HCT116 (cell line): ENCODE data around the gene TLE6. TPM values are rescaled to one million over a fixed set of nuclear protein-coding genes. Genes with fewer than 3 reads are reported as not detected.

ENCODE experiments used
- ATAC-seq: fragments of 200-7000 bp; cut with Tn5 transposase; 2 replicates; pipeline ENCODE4 v1.9.1; 2020; ENCODE audit warnings: mild to moderate bottlenecking, moderate library complexity
- BruUV-seq: library from RNA; stranded (reverse); fragments of 400-500 nt; replicated peaks from 2 replicates; lab custom pipeline; 2021; lab: Mats Ljungman, UMichigan
- CTCF ChIA-PET: fragments of 300-600 bp; sonication (Branson Sonifier 250); formaldehyde crosslinking; loops from one replicate; lab custom pipeline; 2021; ENCODE audit warnings: antibody characterized with exemption; lab: Charles Lee
- POLR2A ChIA-PET: fragments of 300-600, 350-600 bp; sonication (Branson Sonifier 250); formaldehyde crosslinking; loops from one replicate; lab custom pipeline; 2021; ENCODE audit warnings: antibody characterized with exemption; lab: Charles Lee
- RAD21 ChIA-PET, 2 experiments: fragments of 300-600 bp; sonication (Branson Sonifier 250); formaldehyde crosslinking; loops; one replicate each; lab custom pipeline; 2023; ENCODE audit warnings: low total read pairs in 2 of 2; ENCODE audit not compliant: uncharacterized antibody in 2 of 2, unreplicated experiment in 2 of 2, low non-redundant PET in 1 of 2; lab: Charles Lee
- DNase-seq: peaks from one replicate; pipeline ENCODE4 v3.0.0-alpha.2; 2010; ENCODE audit warnings: low read depth, low spot score
- H2AFZ ChIP-seq: fragments of 200-600 bp; shearing (Covaris generic), sonication (generic); 2 replicates; pipeline ENCODE4 v1.6.1; 2017; ENCODE audit warnings: low read depth, mixed run types, mixed read lengths, antibody characterized with exemption, low read length; ENCODE audit not compliant: poor library complexity, severe bottlenecking
- H3K27ac ChIP-seq: 2 replicates; pipeline ENCODE4 v1.5.1; 2012; ENCODE audit warnings: low read depth, low read length
- H3K27me3 ChIP-seq: fragments of 200-600 bp; sonication (generic); 2 replicates; pipeline ENCODE4 v1.6.1; 2016; ENCODE audit warnings: mixed run types, low read length, mixed read lengths; ENCODE audit not compliant: insufficient read depth
- H3K36me3 ChIP-seq, 2 experiments: fragments of 200-500 bp in 1 of 2; fragments of 200-600 bp in 1 of 2; sonication (Bioruptor generic) in 1 of 2; sonication (generic) in 1 of 2; 2 replicates each; pipeline versions ENCODE4 v1.5.1 to v1.6.1; 2014 to 2016; ENCODE audit warnings: low read length in 2 of 2, inconsistent platforms in 1 of 2, mixed read lengths in 1 of 2, mixed run types in 1 of 2; ENCODE audit not compliant: insufficient read depth in 2 of 2, control insufficient read depth in 1 of 2
- H3K4me1 ChIP-seq, 2 experiments: fragments of 200-600 bp in 1 of 2; sonication (generic) in 1 of 2; 2 replicates each; pipeline versions ENCODE4 v1.5.1 to v1.6.1; 2012 to 2017; ENCODE audit warnings: low read length in 2 of 2, inconsistent platforms in 1 of 2, mild to moderate bottlenecking in 1 of 2, mixed read lengths in 1 of 2, mixed run types in 1 of 2, moderate library complexity in 1 of 2; ENCODE audit not compliant: insufficient read depth in 2 of 2, control insufficient read depth in 1 of 2
- H3K4me2 ChIP-seq: fragments of 200-600 bp; sonication (generic); 2 replicates; pipeline ENCODE4 v1.6.1; 2017; ENCODE audit warnings: mixed run types, low read length, mixed read lengths
- H3K4me3 ChIP-seq, 2 experiments: fragments of 200-600 bp in 1 of 2; sonication (generic) in 1 of 2; replicated peaks in 1 of 2; 2 replicates each; pipeline ENCODE4 v1.5.1; 2011 to 2016; ENCODE audit warnings: low read length in 2 of 2, control low read depth in 1 of 2, low read depth in 1 of 2, mild to moderate bottlenecking in 1 of 2, mixed read lengths in 1 of 2, mixed run types in 1 of 2
- H3K79me2 ChIP-seq: fragments of 200-600 bp; sonication (generic); 2 replicates; pipeline ENCODE4 v1.6.1; 2017; ENCODE audit warnings: mild to moderate bottlenecking, mixed run types, low read length, moderate library complexity, mixed read lengths; ENCODE audit not compliant: insufficient read depth
- H3K9ac ChIP-seq: fragments of 200-600 bp; sonication (generic); 2 replicates; pipeline ENCODE4 v1.6.1; 2016; ENCODE audit warnings: low read length, mixed read lengths
- H3K9me2 ChIP-seq: fragments of 200-600 bp; sonication (generic), shearing (Covaris generic); 2 replicates; pipeline ENCODE4 v1.6.1; 2017; ENCODE audit warnings: mixed run types, mild to moderate bottlenecking, moderate library complexity; ENCODE audit not compliant: insufficient read depth
- H3K9me3 ChIP-seq, 2 experiments: fragments of 200-500 bp in 1 of 2; fragments of 200-600 bp in 1 of 2; sonication (Bioruptor generic) in 1 of 2; sonication (generic) in 1 of 2; 2 replicates each; pipeline ENCODE4 v1.6.1; 2014 to 2017; ENCODE audit warnings: low read length in 2 of 2, mixed read lengths in 2 of 2, inconsistent platforms in 1 of 2, low read depth in 1 of 2, mild to moderate bottlenecking in 1 of 2, mixed run types in 1 of 2, moderate library complexity in 1 of 2; ENCODE audit not compliant: control insufficient read depth in 1 of 2, insufficient read depth in 1 of 2
- H4K20me1 ChIP-seq: fragments of 200-600 bp; sonication (generic), shearing (Covaris generic); 2 replicates; pipeline ENCODE4 v1.6.1; 2017; ENCODE audit warnings: mixed run types, mild to moderate bottlenecking, moderate library complexity; ENCODE audit not compliant: insufficient read depth
- EGR1 ChIP-seq: IDR thresholded peaks from 2 replicates; pipeline ENCODE4 v1.6.1; 2012; ENCODE audit warnings: low read depth
- EZH2 ChIP-seq: fragments of 200-600 bp; sonication (generic); IDR thresholded peaks from 2 replicates; pipeline ENCODE4 v1.6.1; 2017; ENCODE audit warnings: antibody characterized with exemption, mixed run types
- POLR2A ChIP-seq: IDR thresholded peaks from 2 replicates; pipeline ENCODE4 v1.7.0; 2011; ENCODE audit warnings: borderline replicate concordance; ENCODE audit not compliant: insufficient read depth, insufficient read length; ENCODE audit errors: extremely low read depth
- POLR2AphosphoS5 ChIP-seq: IDR thresholded peaks from 2 replicates; pipeline ENCODE4 v1.6.1; 2011; ENCODE audit warnings: mild to moderate bottlenecking, low read depth, low read length, moderate library complexity
- RAD21 ChIP-seq: IDR thresholded peaks from 2 replicates; pipeline ENCODE4 v1.6.1; 2012; ENCODE audit warnings: low read depth, mild to moderate bottlenecking
- SP1 ChIP-seq: IDR thresholded peaks from 2 replicates; pipeline ENCODE4 v1.6.1; 2012; ENCODE audit warnings: low read depth
- SRF ChIP-seq: IDR thresholded peaks from 2 replicates; pipeline ENCODE4 v1.6.1; 2012; ENCODE audit warnings: low read depth
- TCF7L2 ChIP-seq: IDR thresholded peaks from 2 replicates; pipeline ENCODE4 v1.7.0; 2011; ENCODE audit warnings: borderline replicate concordance, inconsistent platforms; ENCODE audit not compliant: insufficient read depth, insufficient read length; ENCODE audit errors: extremely low read depth
- ZFX ChIP-seq: fragments of 450-650 bp; IDR thresholded peaks from 2 replicates; pipeline ENCODE4 v1.6.1; 2017
- intact Hi-C: fragments of 100-400 bp; cut with micrococcal nuclease; formaldehyde crosslinking; loops from 2 replicates; pipeline ENCODE4 v1.10.0; 2022
- total RNA-seq: library from RNA; stranded (reverse); gene quantifications from one replicate; pipeline ENCODE4 v1.2.1, GENCODE V29; 2021; ENCODE audit not compliant: unreplicated experiment
- TF ChIP-seq, protein P1 (sequence below): IDR thresholded peaks from 2 replicates; pipeline ENCODE4 v1.6.1; 2012
- TF ChIP-seq, protein P2 (sequence below): IDR thresholded peaks from 2 replicates; pipeline ENCODE4 v1.6.1; 2011; ENCODE audit warnings: mild to moderate bottlenecking, low read length, moderate library complexity; ENCODE audit not compliant: insufficient replicate concordance; ENCODE audit errors: extremely low read depth

The TLE6 gene
- total RNA-seq, 1 experiment from 2014 or later = 10.9 TPM

DNA sequence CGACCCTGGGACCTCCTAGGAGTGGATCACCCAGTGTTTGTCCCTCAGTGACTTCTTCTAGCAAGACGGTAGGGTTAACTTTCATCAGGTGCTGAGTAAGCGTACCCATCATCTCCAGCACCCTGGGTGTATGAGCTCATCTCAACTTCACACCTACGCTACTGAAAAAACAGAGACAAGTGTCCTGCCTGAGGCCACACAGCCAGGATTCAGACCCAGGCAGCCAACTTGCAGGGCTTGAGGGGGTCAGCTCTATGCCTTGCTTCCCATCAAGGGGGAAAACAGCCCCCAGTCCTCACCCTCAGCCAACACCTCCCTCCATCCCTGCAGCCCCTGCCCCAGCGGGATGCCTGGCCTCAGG is 47.1 kb downstream of the TLE6 start (continued):
- TF ChIP-seq TCF7L2 = no peak

DNA sequence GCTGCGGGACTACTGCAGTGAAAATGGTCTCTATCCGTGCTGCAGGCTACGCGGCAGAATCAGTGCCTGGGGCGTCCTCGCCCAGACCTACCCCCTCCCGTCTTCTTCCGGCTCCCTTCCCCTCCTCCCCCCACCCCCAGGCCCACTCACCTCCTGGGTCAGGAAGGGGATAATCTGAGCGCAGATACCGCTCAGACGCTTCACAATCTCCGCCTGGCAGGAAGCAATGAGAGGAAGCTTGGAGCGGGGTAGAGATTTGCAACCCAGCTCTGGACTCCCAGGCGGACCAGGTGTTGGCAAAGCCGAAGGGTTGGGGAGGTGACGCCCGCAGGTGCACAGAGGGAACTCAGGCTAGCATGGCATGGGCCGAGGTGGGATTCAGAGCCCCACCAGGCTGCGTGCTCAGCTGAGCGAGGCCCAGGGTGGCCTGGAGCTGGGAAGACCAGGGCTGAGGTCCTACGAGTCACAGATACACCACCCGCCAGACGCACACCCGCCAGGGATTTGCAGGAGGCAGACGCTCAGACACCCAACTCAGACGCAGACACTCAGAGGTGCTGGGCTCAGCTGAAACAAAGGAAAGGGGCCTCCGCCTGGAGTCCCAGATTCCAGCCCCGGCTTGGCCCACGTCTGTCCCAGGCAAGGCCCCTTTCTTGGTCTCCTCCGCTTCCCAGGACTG is 47.6 kb downstream of the TLE6 start:
- no peak overlapping the region for H3K9ac ChIP-seq
- no peaks in the 10 kb centered on the region for H3K27me3 ChIP-seq
- H3K4me2 ChIP-seq = no peak overlapping the region
- no peak for TF ChIP-seq SRF
- no peak for TF ChIP-seq POLR2A
- TF ChIP-seq EGR1 = no peak
- TF ChIP-seq RAD21 = no peak
- TF ChIP-seq, protein P1, sequence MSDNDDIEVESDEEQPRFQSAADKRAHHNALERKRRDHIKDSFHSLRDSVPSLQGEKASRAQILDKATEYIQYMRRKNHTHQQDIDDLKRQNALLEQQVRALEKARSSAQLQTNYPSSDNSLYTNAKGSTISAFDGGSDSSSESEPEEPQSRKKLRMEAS = no peak
- no peak for TF ChIP-seq ZFX
- no peak for TF ChIP-seq SP1
- TF ChIP-seq TCF7L2 = no peak
- TF ChIP-seq, protein P2, sequence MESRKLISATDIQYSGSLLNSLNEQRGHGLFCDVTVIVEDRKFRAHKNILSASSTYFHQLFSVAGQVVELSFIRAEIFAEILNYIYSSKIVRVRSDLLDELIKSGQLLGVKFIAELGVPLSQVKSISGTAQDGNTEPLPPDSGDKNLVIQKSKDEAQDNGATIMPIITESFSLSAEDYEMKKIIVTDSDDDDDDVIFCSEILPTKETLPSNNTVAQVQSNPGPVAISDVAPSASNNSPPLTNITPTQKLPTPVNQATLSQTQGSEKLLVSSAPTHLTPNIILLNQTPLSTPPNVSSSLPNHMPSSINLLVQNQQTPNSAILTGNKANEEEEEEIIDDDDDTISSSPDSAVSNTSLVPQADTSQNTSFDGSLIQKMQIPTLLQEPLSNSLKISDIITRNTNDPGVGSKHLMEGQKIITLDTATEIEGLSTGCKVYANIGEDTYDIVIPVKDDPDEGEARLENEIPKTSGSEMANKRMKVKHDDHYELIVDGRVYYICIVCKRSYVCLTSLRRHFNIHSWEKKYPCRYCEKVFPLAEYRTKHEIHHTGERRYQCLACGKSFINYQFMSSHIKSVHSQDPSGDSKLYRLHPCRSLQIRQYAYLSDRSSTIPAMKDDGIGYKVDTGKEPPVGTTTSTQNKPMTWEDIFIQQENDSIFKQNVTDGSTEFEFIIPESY = no peak
- no peak for TF ChIP-seq EZH2
- no peak for TF ChIP-seq POLR2AphosphoS5
- no peaks in the 10 kb centered on the region for H3K79me2 ChIP-seq
- H2AFZ ChIP-seq = no peak overlapping the region
- H3K9me2 ChIP-seq = no peaks in the 10 kb centered on the region
- no peak for ATAC-seq
- H3K4me3 ChIP-seq = no peak overlapping the region
- H3K36me3 ChIP-seq = no peaks in the 10 kb centered on the region
- no peaks in the 10 kb centered on the region for H3K9me3 ChIP-seq
- intact Hi-C loops = no loop called here
- RAD21 ChIA-PET = no interaction called here
- H3K27ac ChIP-seq = no peak overlapping the region
- no TSS peak for BruUV-seq
- DNase-seq = no peak
- POLR2A ChIA-PET = no interaction called here
- CTCF ChIA-PET = no interaction called here
- H3K4me1 ChIP-seq = peaks cover 0 to 13% of the 10 kb centered on the region in 2 experiments; a peak in 2 of 4 replicates
- no peaks in the 10 kb centered on the region for H4K20me1 ChIP-seq
